ENCODE data around the gene OR2M7. TPM values are rescaled to one million over a fixed set of nuclear protein-coding genes. Genes with fewer than 3 reads are reported as not detected.

OR2M7 gene
- total RNA-seq, 1 experiment from 2014 or later: not detected

DNA sequence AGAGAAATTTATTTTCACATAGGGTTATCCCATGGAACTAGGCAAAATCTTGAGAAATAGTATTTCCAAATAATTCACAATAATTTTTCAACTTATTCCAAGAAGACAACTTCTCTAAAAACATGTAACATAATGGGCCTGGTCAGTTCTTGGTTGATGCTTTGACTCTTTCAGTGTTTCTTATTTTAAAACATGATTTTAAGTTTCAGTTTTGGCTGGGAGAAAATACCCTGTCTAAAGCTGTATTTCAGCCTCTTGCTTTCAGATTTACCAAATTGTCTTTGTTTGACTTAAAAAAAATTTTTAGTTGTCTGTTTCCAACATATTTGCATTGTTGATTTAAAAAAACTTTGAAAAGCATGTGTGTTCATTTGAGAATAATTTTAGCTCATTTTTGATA lies 42.2 kb upstream of the OR2M7 start:
- intact Hi-C loops (cut with micrococcal nuclease): no loop called here
- Histone ChIP-seq H2AFZ (ENCODE audit: low read length) (no peak overlapping the region), H3K27ac (ENCODE audit: low read length) (no peak overlapping the region), H3K4me1 (ENCODE audit: insufficient read depth, low read length) (no peaks in the 10 kb centered on the region), H4K20me1 (ENCODE audit: low read length) (no peaks in the 10 kb centered on the region), H3K9me2 (replicated peaks; ENCODE audit: low read length) (no peaks in the 10 kb centered on the region), H3K4me2 (ENCODE audit: low read length) (no peak overlapping the region), H3F3A (ENCODE audit: low read length, unreplicated experiment) (no peaks in the 10 kb centered on the region), H3K9ac (ENCODE audit: low read length) (no peak overlapping the region), H3K79me2 (ENCODE audit: low read length) (no peaks in the 10 kb centered on the region), H3K4me3 (ENCODE audit: low read length) (no peak overlapping the region), H3K9me3 (ENCODE audit: low read length) (peaks cover 6% of the 10 kb centered on the region; the same call in 1 of the 2 replicates), H3K27me3 (ENCODE audit: low read length) (peaks cover 15% of the 10 kb centered on the region; the same call in 1 of the 2 replicates), H3K36me3 (ENCODE audit: low read depth, low read length) (no peaks in the 10 kb centered on the region)
- BruUV-seq (replicated peaks): no TSS peak
- POLR2A ChIA-PET (ENCODE audit: unreplicated experiment): no interaction called here
- no peak for DNase-seq
- TF ChIP-seq EZH2phosphoT487 (IDR thresholded peaks at IDR 0.05; ENCODE audit: borderline replicate concordance, low read length) (no peak), EZH2 (IDR thresholded peaks at IDR 0.05; ENCODE audit: low read length, unreplicated experiment) (no peak)
- TF ChIP-seq, protein P1, sequence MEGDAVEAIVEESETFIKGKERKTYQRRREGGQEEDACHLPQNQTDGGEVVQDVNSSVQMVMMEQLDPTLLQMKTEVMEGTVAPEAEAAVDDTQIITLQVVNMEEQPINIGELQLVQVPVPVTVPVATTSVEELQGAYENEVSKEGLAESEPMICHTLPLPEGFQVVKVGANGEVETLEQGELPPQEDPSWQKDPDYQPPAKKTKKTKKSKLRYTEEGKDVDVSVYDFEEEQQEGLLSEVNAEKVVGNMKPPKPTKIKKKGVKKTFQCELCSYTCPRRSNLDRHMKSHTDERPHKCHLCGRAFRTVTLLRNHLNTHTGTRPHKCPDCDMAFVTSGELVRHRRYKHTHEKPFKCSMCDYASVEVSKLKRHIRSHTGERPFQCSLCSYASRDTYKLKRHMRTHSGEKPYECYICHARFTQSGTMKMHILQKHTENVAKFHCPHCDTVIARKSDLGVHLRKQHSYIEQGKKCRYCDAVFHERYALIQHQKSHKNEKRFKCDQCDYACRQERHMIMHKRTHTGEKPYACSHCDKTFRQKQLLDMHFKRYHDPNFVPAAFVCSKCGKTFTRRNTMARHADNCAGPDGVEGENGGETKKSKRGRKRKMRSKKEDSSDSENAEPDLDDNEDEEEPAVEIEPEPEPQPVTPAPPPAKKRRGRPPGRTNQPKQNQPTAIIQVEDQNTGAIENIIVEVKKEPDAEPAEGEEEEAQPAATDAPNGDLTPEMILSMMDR (conservative IDR thresholded peaks at IDR 0.05; ENCODE audit: low read depth, low read length): no peak
- CTCF ChIA-PET: no interaction called here
- ATAC-seq: no peak

DNA sequence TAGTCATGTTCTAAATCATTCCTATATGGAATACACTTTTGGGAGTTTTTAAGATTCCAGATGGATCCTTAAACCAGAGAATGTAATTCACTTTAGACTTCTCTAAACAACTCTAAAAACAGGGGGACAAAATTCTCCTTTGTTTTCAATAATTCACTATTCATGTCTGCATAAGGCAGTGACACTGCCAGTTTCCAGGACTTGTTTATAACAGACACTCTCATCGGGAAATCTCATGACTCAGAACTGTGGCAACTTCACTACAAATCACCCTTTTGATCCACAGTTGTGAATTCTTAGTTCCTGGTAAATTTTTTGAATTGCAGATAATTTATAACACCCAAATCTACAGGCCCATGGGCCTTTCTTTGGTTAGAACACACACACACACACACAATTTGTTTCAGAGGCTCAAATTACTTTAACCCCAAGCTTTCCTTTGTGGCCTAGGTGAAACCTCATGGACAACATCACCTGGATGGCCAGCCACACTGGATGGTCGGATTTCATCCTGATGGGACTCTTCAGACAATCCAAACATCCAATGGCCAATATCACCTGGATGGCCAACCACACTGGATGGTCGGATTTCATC lies 36.9 kb upstream of the OR2M7 start, which contains the start of gene OR2T4:
Gene OR2T4, plus strand, starts transcription at position 545 of the 595 bp plus-strand sequence. Its CDS starts 0 bp downstream, at position 545.
- TF ChIP-seq EZH2 (IDR thresholded peaks at IDR 0.05; ENCODE audit: low read length, unreplicated experiment): no peak
- TF ChIP-seq, protein P1 (conservative IDR thresholded peaks at IDR 0.05; ENCODE audit: low read depth, low read length): no peak
- no peak for TF ChIP-seq EZH2phosphoT487 (IDR thresholded peaks at IDR 0.05; ENCODE audit: borderline replicate concordance, low read length)
- no peak within 1 kb of the TSS for H3K9ac ChIP-seq (ENCODE audit: low read length)
- DNase-seq: no peak
- no peak for ATAC-seq
- no peak within 1 kb of the TSS for H3K4me2 ChIP-seq (ENCODE audit: low read length)
- intact Hi-C loops (cut with micrococcal nuclease): no loop called here
- peaks cover 28% of the 10 kb centered on the region for H3K27me3 ChIP-seq (ENCODE audit: low read length)
- H3K4me1 ChIP-seq (ENCODE audit: insufficient read depth, low read length): no peaks in the 10 kb centered on the region
- POLR2A ChIA-PET (ENCODE audit: unreplicated experiment): no interaction called here
- CTCF ChIA-PET: no interaction called here
- no TSS peak for BruUV-seq (replicated peaks)
- H3K27ac ChIP-seq (ENCODE audit: low read length): no peak within 1 kb of the TSS
- no peaks in the 10 kb centered on the region for H4K20me1 ChIP-seq (ENCODE audit: low read length)
- H2AFZ ChIP-seq (ENCODE audit: low read length): no peak within 1 kb of the TSS
- H3K79me2 ChIP-seq (ENCODE audit: low read length): no peaks in the 10 kb centered on the region
- H3F3A ChIP-seq (ENCODE audit: low read length, unreplicated experiment): no peaks in the 10 kb centered on the region
- no peak within 1 kb of the TSS for H3K4me3 ChIP-seq (ENCODE audit: low read length)
- H3K9me2 ChIP-seq (replicated peaks; ENCODE audit: low read length): no peaks in the 10 kb centered on the region
- peaks cover 6% of the 10 kb centered on the region; the same call in 1 of the 2 replicates for H3K9me3 ChIP-seq (ENCODE audit: low read length)
- no peaks in the 10 kb centered on the region for H3K36me3 ChIP-seq (ENCODE audit: low read depth, low read length)

DNA sequence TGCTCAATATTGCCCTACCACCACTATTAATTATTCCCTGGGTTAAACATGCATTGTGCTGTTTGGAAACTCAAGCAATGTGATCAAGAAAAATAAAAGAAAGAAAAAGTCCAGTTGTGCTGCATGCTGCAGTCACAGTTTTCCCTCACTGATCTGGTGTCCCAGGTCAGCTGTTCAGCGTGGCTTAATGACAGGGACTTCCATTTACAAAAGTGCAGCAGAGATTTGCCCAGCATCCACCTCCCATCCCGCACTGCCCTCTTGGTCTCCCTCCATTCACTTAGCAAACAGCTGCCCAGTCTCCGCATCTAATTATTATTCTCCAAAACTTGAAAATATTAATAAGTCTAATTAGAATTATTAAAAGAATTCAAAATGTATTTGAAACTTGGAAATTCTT lies 35.0 kb upstream of the OR2M7 start:
- no peaks in the 10 kb centered on the region for H4K20me1 ChIP-seq (ENCODE audit: low read length)
- H3K4me2 ChIP-seq (ENCODE audit: low read length): no peak overlapping the region
- H2AFZ ChIP-seq (ENCODE audit: low read length): no peak overlapping the region
- CTCF ChIA-PET: no interaction called here
- no peaks in the 10 kb centered on the region for H3K79me2 ChIP-seq (ENCODE audit: low read length)
- DNase-seq (no peak), ATAC-seq (no peak)
- H3K4me3 ChIP-seq (ENCODE audit: low read length): no peak overlapping the region
- peaks cover 28% of the 10 kb centered on the region for H3K27me3 ChIP-seq (ENCODE audit: low read length)
- H3F3A ChIP-seq (ENCODE audit: low read length, unreplicated experiment): no peaks in the 10 kb centered on the region
- no peak overlapping the region for H3K27ac ChIP-seq (ENCODE audit: low read length)
- BruUV-seq (replicated peaks): no TSS peak
- peaks cover 1% of the 10 kb centered on the region; the same call in 1 of the 2 replicates for H3K9me3 ChIP-seq (ENCODE audit: low read length)
- H3K36me3 ChIP-seq (ENCODE audit: low read depth, low read length): no peaks in the 10 kb centered on the region
- POLR2A ChIA-PET (ENCODE audit: unreplicated experiment): no interaction called here
- TF ChIP-seq EZH2phosphoT487 (IDR thresholded peaks at IDR 0.05; ENCODE audit: borderline replicate concordance, low read length) (no peak), EZH2 (IDR thresholded peaks at IDR 0.05; ENCODE audit: low read length, unreplicated experiment) (no peak)
- TF ChIP-seq, protein P1 (conservative IDR thresholded peaks at IDR 0.05; ENCODE audit: low read depth, low read length): no peak
- no peak overlapping the region for H3K9ac ChIP-seq (ENCODE audit: low read length)
- H3K4me1 ChIP-seq (ENCODE audit: insufficient read depth, low read length): no peaks in the 10 kb centered on the region
- H3K9me2 ChIP-seq (replicated peaks; ENCODE audit: low read length): no peaks in the 10 kb centered on the region
- intact Hi-C loops (cut with micrococcal nuclease): no loop called here
